Measurements from ENCODE around the gene L1CAM.

The L1CAM gene

GRCh38 chrX:153828723-153829548, 57.0 kb downstream of the L1CAM start:
- peak; percentile 3 for DNase-seq (ENCODE audit: low read depth)
- peak overlapping the region; percentile 36 for H3K4me3 ChIP-seq (ENCODE audit: low read depth, low read length)
- TF ChIP-seq CTCF (conservative IDR thresholded peaks at IDR 0.05; ENCODE audit: low read depth, low read length) = no peak

GRCh38 chrX:153828308-153828707, 57.7 kb downstream of the L1CAM start:
- no peak for TF ChIP-seq CTCF (conservative IDR thresholded peaks at IDR 0.05; ENCODE audit: low read depth, low read length)
- peak; percentile 38 for DNase-seq (ENCODE audit: low read depth)
- H3K4me3 ChIP-seq (ENCODE audit: low read depth, low read length) = peak overlapping the region; percentile 36

- H3K4me3 ChIP-seq (ENCODE audit: low read depth, low read length) = no peak overlapping the region
These were observed 58.1 kb downstream of the L1CAM start for GRCh38 chrX:153827903-153828302.

GRCh38 chrX:153827016-153827415, 59.0 kb downstream of the L1CAM start:
- DNase-seq (ENCODE audit: low read depth) = no peak
- TF ChIP-seq CTCF (conservative IDR thresholded peaks at IDR 0.05; ENCODE audit: low read depth, low read length) = no peak
- H3K4me3 ChIP-seq (ENCODE audit: low read depth, low read length) = no peak overlapping the region

More at GRCh38 chrX:153827903-153828302, 58.1 kb downstream of the L1CAM start:
- no peak for TF ChIP-seq CTCF (conservative IDR thresholded peaks at IDR 0.05; ENCODE audit: low read depth, low read length)
- no peak for DNase-seq (ENCODE audit: low read depth)

GRCh38 chrX:153825042-153825441, 60.9 kb downstream of the L1CAM start:
- DNase-seq (ENCODE audit: low read depth) = no peak
- no peak overlapping the region for H3K4me3 ChIP-seq (ENCODE audit: low read depth, low read length)
- no peak for TF ChIP-seq CTCF (conservative IDR thresholded peaks at IDR 0.05; ENCODE audit: low read depth, low read length)

- TF ChIP-seq CTCF (conservative IDR thresholded peaks at IDR 0.05; ENCODE audit: low read depth, low read length) = no peak
- DNase-seq (ENCODE audit: low read depth) = no peak
These were observed 61.6 kb downstream of the L1CAM start for GRCh38 chrX:153824348-153824747.

GRCh38 chrX:153821066-153821465, 64.9 kb downstream of the L1CAM start:
- no peak for DNase-seq (ENCODE audit: low read depth)
- H3K4me3 ChIP-seq (ENCODE audit: low read depth, low read length) = no peak overlapping the region
- no peak for TF ChIP-seq CTCF (conservative IDR thresholded peaks at IDR 0.05; ENCODE audit: low read depth, low read length)

More at GRCh38 chrX:153824348-153824747, 61.6 kb downstream of the L1CAM start:
- H3K4me3 ChIP-seq (ENCODE audit: low read depth, low read length) = no peak overlapping the region
